GM18499 (cell line): ENCODE data around the gene GBGT1.
"Not testable (repeated sequence)": the region's sequence is repeated elsewhere in the genome, so short reads cannot be mapped to it uniquely, and the experiment has no call there.

ENCODE experiments used
- ATAC-seq: cut with Tn5 transposase; IDR thresholded peaks from one replicate; pipeline ENCODE4 v1.9.1; 2021; ENCODE audit warnings: moderate number of reproducible peaks; ENCODE audit not compliant: insufficient read depth, unreplicated experiment

Gene GBGT1

GRCh38 chr9:133199648-133200321, 36.1 kb upstream of the GBGT1 start:
- no peak for ATAC-seq

- ATAC-seq = no peak
Observed at GRCh38 chr9:133195029-133195428, 31.3 kb upstream of the GBGT1 start.

GRCh38 chr9:133194597-133194996, 30.9 kb upstream of the GBGT1 start:
- no peak for ATAC-seq

GRCh38 chr9:133191989-133192388, 28.3 kb upstream of the GBGT1 start:
- no peak for ATAC-seq

GRCh38 chr9:133189826-133190225, 26.1 kb upstream of the GBGT1 start:
- ATAC-seq = no peak

- ATAC-seq = no peak
Observed at GRCh38 chr9:133188843-133189180, 25.1 kb upstream of the GBGT1 start.

- ATAC-seq = no peak
Observed at GRCh38 chr9:133188006-133188842, 24.5 kb upstream of the GBGT1 start.

- no peak for ATAC-seq
Observed at GRCh38 chr9:133187561-133188005, 23.9 kb upstream of the GBGT1 start.

GRCh38 chr9:133186736-133187135, 23.0 kb upstream of the GBGT1 start:
- ATAC-seq = no peak

- ATAC-seq = no peak
Observed at GRCh38 chr9:133184971-133185370, 21.3 kb upstream of the GBGT1 start.

- no peak for ATAC-seq
Observed at GRCh38 chr9:133182151-133182550, 18.4 kb upstream of the GBGT1 start.

GRCh38 chr9:133181561-133181960, 17.8 kb upstream of the GBGT1 start:
- ATAC-seq = no peak

GRCh38 chr9:133180953-133181352, 17.2 kb upstream of the GBGT1 start:
- no peak for ATAC-seq

GRCh38 chr9:133173056-133173455, 9.3 kb upstream of the GBGT1 start:
- ATAC-seq = no peak

- no peak for ATAC-seq
Observed at GRCh38 chr9:133171161-133171961, 7.6 kb upstream of the GBGT1 start.

GRCh38 chr9:133170716-133171115, 7.0 kb upstream of the GBGT1 start:
- no peak for ATAC-seq

GRCh38 chr9:133169687-133170086, 6.0 kb upstream of the GBGT1 start:
- not testable (repeated sequence) for ATAC-seq

GRCh38 chr9:133169102-133169501, 5.4 kb upstream of the GBGT1 start:
- ATAC-seq = no peak

GRCh38 chr9:133168432-133168831, 4.7 kb upstream of the GBGT1 start:
- no peak for ATAC-seq

- ATAC-seq = no peak
Observed at GRCh38 chr9:133167769-133168168, 4.1 kb upstream of the GBGT1 start.
